Right forelimb (tissue), 1 donor: ENCODE measurements around the gene PRLHR.
"Not testable (repeated sequence)": the region's sequence is repeated elsewhere in the genome, so short reads cannot be mapped to it uniquely, and the experiment has no call there.

Source experiments
- DNase-seq: peaks from one replicate; pipeline ENCODE4 v3.0.0-alpha.2; 2018

The PRLHR gene

GRCh38 chr10:118595598-118596425 lies at the start of gene PRLHR:
PRLHR (minus strand) TSS chr10:118595648; CDS start chr10:118595244, 404 bp downstream.
- DNase-seq = peak; percentile 77

GRCh38 chr10:118642228-118642627 lies 46.8 kb upstream of the PRLHR start:
- no peak for DNase-seq

- no peak for DNase-seq
These were observed 43.2 kb upstream of the PRLHR start for GRCh38 chr10:118638680-118639079.

GRCh38 chr10:118635674-118636402 lies 40.4 kb upstream of the PRLHR start:
- no peak for DNase-seq

- no peak for DNase-seq
These were observed 38.3 kb upstream of the PRLHR start for GRCh38 chr10:118633786-118634185.

GRCh38 chr10:118629211-118629610 lies 33.8 kb upstream of the PRLHR start:
- DNase-seq = no peak

- no peak for DNase-seq
These were observed 32.9 kb upstream of the PRLHR start for GRCh38 chr10:118628397-118628796.

GRCh38 chr10:118626953-118627352 lies 31.5 kb upstream of the PRLHR start:
- DNase-seq = no peak

- DNase-seq = no peak
These were observed 30.1 kb upstream of the PRLHR start for GRCh38 chr10:118625504-118625903.

GRCh38 chr10:118624747-118625146 lies 29.3 kb upstream of the PRLHR start:
- no peak for DNase-seq

- no peak for DNase-seq
These were observed 26.0 kb upstream of the PRLHR start for GRCh38 chr10:118621304-118621942.

GRCh38 chr10:118613863-118614262 lies 18.4 kb upstream of the PRLHR start:
- DNase-seq = not testable (repeated sequence)

- DNase-seq = no peak
These were observed 15.1 kb upstream of the PRLHR start for GRCh38 chr10:118610577-118610976.

- DNase-seq = no peak
These were observed 12.4 kb upstream of the PRLHR start for GRCh38 chr10:118607768-118608354.

- DNase-seq = no peak
These were observed 10.2 kb upstream of the PRLHR start for GRCh38 chr10:118605694-118606093.

- no peak for DNase-seq
These were observed 1.1 kb upstream of the PRLHR start for GRCh38 chr10:118596426-118597124.

GRCh38 chr10:118595064-118595420 lies 406 bp downstream of the PRLHR start:
- DNase-seq = no peak

- peak; percentile 65 for DNase-seq
These were observed 920 bp downstream of the PRLHR start for GRCh38 chr10:118594392-118595063.

GRCh38 chr10:118592675-118593330 lies 2.6 kb downstream of the PRLHR start:
- DNase-seq = no peak

- DNase-seq = no peak
These were observed 5.1 kb downstream of the PRLHR start for GRCh38 chr10:118590334-118590733.

- DNase-seq = no peak
These were observed 7.4 kb downstream of the PRLHR start for GRCh38 chr10:118587881-118588651.
